ENCODE measurements around the gene TOMM34.

DNA sequence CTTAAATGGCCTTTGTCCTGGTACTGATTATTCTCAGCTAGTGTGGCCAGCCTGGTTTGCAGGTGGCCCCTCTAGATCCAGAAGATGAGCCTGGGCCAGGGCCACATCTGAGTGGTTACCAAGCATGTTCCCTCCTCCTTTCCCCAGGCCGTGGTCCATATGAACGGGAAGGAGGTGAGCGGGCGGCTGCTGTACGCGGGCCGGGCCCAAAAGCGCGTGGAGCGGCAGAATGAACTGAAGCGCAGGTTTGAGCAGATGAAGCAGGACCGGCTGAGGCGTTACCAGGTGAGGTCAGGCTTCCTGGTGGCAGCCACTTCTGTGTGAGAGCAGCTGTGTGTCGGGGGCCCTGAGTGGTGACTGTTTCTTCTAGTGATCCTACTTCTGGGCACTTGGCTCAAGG lies 38.8 kb downstream of the TOMM34 start:
- TF ChIP-seq POLR2AphosphoS5 (IDR thresholded peaks at IDR 0.05; ENCODE audit: control insufficient read depth, insufficient read depth, low read depth, low read length): no peak
- no peak for TF ChIP-seq ZNF23 (CRISPR knock-in tag; IDR thresholded peaks at IDR 0.05)
- no peak for TF ChIP-seq BRCA1 (IDR thresholded peaks at IDR 0.05)
- TF ChIP-seq BRCA1 (CRISPR knock-in tag; IDR thresholded peaks at IDR 0.05): no peak
- TF ChIP-seq, protein P1, sequence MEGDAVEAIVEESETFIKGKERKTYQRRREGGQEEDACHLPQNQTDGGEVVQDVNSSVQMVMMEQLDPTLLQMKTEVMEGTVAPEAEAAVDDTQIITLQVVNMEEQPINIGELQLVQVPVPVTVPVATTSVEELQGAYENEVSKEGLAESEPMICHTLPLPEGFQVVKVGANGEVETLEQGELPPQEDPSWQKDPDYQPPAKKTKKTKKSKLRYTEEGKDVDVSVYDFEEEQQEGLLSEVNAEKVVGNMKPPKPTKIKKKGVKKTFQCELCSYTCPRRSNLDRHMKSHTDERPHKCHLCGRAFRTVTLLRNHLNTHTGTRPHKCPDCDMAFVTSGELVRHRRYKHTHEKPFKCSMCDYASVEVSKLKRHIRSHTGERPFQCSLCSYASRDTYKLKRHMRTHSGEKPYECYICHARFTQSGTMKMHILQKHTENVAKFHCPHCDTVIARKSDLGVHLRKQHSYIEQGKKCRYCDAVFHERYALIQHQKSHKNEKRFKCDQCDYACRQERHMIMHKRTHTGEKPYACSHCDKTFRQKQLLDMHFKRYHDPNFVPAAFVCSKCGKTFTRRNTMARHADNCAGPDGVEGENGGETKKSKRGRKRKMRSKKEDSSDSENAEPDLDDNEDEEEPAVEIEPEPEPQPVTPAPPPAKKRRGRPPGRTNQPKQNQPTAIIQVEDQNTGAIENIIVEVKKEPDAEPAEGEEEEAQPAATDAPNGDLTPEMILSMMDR (IDR thresholded peaks at IDR 0.05 in 2 of 3, conservative IDR thresholded peaks at IDR 0.05 in 1 of 3; ENCODE audit: insufficient read depth in 2 of 3, low read depth in 1 of 3, low read length in 3 of 3): no peak
- TF ChIP-seq CHD2 (IDR thresholded peaks at IDR 0.05; ENCODE audit: low read depth, low read length): no peak
- TF ChIP-seq MBD1 (CRISPR knock-in tag; IDR thresholded peaks at IDR 0.05): no peak
- TF ChIP-seq, protein P2, sequence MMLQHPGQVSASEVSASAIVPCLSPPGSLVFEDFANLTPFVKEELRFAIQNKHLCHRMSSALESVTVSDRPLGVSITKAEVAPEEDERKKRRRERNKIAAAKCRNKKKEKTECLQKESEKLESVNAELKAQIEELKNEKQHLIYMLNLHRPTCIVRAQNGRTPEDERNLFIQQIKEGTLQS (IDR thresholded peaks at IDR 0.05): no peak
- TF ChIP-seq, protein P2 (CRISPR knock-in tag; conservative IDR thresholded peaks at IDR 0.05): no peak
- TF ChIP-seq, protein P3, sequence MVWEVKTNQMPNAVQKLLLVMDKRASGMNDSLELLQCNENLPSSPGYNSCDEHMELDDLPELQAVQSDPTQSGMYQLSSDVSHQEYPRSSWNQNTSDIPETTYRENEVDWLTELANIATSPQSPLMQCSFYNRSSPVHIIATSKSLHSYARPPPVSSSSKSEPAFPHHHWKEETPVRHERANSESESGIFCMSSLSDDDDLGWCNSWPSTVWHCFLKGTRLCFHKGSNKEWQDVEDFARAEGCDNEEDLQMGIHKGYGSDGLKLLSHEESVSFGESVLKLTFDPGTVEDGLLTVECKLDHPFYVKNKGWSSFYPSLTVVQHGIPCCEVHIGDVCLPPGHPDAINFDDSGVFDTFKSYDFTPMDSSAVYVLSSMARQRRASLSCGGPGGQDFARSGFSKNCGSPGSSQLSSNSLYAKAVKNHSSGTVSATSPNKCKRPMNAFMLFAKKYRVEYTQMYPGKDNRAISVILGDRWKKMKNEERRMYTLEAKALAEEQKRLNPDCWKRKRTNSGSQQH (CRISPR knock-in tag; IDR thresholded peaks at IDR 0.05): no peak
- TF ChIP-seq TEAD2 (tag; IDR thresholded peaks at IDR 0.05): no peak
- no peak for TF ChIP-seq ZNF384 (IDR thresholded peaks at IDR 0.05; ENCODE audit: low read depth, low read length)
- no peak for TF ChIP-seq TRIM24 (IDR thresholded peaks at IDR 0.05)
- TF ChIP-seq, protein P4, sequence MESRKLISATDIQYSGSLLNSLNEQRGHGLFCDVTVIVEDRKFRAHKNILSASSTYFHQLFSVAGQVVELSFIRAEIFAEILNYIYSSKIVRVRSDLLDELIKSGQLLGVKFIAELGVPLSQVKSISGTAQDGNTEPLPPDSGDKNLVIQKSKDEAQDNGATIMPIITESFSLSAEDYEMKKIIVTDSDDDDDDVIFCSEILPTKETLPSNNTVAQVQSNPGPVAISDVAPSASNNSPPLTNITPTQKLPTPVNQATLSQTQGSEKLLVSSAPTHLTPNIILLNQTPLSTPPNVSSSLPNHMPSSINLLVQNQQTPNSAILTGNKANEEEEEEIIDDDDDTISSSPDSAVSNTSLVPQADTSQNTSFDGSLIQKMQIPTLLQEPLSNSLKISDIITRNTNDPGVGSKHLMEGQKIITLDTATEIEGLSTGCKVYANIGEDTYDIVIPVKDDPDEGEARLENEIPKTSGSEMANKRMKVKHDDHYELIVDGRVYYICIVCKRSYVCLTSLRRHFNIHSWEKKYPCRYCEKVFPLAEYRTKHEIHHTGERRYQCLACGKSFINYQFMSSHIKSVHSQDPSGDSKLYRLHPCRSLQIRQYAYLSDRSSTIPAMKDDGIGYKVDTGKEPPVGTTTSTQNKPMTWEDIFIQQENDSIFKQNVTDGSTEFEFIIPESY (CRISPR knock-in tag; IDR thresholded peaks at IDR 0.05): 0 out of 2 replicates have a peak, but pooled peaks have one; percentile 22
